OCI-LY7 (cell line): ENCODE results near the gene BAHCC1.

ENCODE experiments used
- EZH2phosphoT487 ChIP-seq: fragments of 200-600 bp; sonication (generic); IDR thresholded peaks from 2 replicates; pipeline ENCODE4 v1.6.1; 2018; ENCODE audit warnings: low read depth, borderline replicate concordance, mild to moderate bottlenecking, mixed run types, antibody characterized with exemption, low read length, moderate library complexity, mixed read lengths
- TF ChIP-seq, protein P1 (sequence below): fragments of 200-600 bp; sonication (generic); conservative IDR thresholded peaks from 2 replicates; pipeline ENCODE4 v1.5.1; 2014; ENCODE audit warnings: mild to moderate bottlenecking, antibody characterized with exemption, low read length, moderate library complexity, mixed read lengths

DNA sequence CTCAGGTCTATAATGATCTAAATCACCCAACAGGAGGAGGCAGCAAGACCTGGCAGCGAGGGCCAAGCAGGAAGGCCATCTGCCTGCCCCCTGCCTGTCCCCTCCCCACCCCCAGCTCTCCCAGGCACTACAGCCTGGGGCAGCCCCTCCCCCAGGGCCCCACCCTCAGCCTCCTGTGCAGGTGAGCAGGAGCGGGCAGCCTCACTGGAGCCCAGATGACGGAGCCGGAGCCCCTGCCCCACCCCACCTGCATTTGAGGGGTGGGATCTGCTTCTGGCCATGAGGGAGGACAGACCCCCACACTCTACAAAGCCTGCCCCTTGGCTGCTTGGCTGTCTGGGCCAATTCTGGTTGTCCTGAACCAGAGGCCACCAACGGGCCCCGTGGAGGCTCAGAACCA is 12.4 kb upstream of the BAHCC1 start:
- TF ChIP-seq, protein P1, sequence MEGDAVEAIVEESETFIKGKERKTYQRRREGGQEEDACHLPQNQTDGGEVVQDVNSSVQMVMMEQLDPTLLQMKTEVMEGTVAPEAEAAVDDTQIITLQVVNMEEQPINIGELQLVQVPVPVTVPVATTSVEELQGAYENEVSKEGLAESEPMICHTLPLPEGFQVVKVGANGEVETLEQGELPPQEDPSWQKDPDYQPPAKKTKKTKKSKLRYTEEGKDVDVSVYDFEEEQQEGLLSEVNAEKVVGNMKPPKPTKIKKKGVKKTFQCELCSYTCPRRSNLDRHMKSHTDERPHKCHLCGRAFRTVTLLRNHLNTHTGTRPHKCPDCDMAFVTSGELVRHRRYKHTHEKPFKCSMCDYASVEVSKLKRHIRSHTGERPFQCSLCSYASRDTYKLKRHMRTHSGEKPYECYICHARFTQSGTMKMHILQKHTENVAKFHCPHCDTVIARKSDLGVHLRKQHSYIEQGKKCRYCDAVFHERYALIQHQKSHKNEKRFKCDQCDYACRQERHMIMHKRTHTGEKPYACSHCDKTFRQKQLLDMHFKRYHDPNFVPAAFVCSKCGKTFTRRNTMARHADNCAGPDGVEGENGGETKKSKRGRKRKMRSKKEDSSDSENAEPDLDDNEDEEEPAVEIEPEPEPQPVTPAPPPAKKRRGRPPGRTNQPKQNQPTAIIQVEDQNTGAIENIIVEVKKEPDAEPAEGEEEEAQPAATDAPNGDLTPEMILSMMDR: no peak
- no peak for TF ChIP-seq EZH2phosphoT487
